ENCODE data around the gene SERPINI2. TPM values are rescaled to one million over a fixed set of nuclear protein-coding genes. Genes with fewer than 3 reads are reported as not detected.

Gene SERPINI2, protein sequence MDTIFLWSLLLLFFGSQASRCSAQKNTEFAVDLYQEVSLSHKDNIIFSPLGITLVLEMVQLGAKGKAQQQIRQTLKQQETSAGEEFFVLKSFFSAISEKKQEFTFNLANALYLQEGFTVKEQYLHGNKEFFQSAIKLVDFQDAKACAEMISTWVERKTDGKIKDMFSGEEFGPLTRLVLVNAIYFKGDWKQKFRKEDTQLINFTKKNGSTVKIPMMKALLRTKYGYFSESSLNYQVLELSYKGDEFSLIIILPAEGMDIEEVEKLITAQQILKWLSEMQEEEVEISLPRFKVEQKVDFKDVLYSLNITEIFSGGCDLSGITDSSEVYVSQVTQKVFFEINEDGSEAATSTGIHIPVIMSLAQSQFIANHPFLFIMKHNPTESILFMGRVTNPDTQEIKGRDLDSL
- 100 to 1,000 TPM in 1 of 3 donors, under 1 TPM in 2; 0.31 to 364 (median 0.90) TPM for polyA plus RNA-seq

DNA sequence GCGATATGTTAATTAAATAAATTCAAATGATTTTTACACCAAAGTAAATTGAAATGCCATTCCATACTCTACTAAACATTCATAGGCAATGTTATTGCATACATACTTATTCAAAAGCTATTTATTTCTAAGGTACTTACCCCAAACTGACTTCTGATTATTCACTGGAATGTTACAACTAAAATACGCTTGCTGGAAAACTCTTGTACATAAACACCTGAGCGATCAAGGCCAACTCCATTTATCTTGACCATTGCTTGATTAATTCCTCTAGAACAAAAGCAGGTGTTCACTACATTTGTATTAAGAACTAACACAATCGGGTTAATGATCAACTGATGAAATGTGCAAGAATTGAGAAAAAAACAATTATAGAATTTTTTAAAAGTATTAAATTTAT lies at the start of gene SERPINI2:
SERPINI2 (minus strand) TSS at position 180 of the 400 bp plus-strand sequence. CDS start 2,208 bp downstream, outside the sequence.
- no peak within 1 kb of the TSS for H3K27ac ChIP-seq (ENCODE audit: low read depth, low read length)
- 24 to 78% (median 75%) methylated on average over 4 of the region's 4 CpGs for WGBS, 3 donors

DNA sequence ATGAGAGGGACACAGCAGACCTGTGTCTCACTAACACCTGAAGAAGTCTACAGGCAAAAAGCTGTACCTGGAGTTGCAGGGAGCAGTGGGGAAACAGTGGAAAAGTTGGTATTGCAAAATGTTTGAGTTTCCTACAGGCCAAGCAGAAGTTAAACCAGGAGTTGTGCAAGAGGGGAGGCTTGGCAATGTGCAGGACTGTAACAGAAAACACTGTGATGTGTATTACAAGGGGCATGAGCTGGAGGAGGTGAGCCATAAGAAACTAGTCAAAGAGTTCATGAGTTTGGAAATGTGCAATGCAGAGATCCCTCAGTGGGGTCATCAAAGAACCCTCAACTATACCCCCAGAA lies 47.1 kb upstream of the SERPINI2 start:
- no peak overlapping the region for H3K27ac ChIP-seq (ENCODE audit: low read depth, low read length)

DNA sequence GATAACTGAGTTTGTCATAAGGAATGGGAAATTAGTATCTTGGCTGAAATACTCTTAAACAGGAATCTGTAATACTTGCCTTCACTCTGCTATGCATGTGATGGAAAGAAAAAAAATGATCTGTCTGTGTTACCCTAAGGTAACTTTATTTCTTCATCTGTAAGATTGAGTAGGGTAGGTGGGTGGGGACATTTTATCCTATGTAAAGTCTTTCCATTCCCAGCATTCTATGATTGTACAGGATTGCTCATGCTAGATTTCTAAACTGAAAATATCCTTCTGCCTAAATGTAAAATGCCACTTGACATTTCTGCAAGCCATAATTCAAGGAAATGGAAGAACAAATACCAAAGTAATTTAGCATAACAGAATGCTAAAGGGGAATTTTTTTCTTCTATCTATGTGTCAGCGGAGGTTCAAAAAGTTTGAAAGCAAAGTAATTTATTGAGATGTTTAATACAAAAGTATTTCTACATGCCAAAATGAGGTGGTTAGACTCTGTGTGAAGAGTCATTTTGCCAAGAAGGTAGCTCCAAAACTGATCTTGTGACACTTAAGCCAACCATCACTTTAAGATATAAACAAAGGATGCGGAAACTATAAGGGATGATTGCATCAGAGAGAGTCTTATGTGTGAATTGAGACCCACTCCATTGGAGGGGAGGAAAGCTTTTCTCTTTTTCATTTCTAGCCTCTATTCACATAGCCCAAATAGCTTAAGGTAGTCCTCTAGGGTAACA lies 46.6 kb upstream of the SERPINI2 start:
- 73 to 94% (median 77%) methylated on average over 2 of the region's 2 CpGs for WGBS, 3 donors
- no peak overlapping the region for H3K27ac ChIP-seq (ENCODE audit: low read depth, low read length)

DNA sequence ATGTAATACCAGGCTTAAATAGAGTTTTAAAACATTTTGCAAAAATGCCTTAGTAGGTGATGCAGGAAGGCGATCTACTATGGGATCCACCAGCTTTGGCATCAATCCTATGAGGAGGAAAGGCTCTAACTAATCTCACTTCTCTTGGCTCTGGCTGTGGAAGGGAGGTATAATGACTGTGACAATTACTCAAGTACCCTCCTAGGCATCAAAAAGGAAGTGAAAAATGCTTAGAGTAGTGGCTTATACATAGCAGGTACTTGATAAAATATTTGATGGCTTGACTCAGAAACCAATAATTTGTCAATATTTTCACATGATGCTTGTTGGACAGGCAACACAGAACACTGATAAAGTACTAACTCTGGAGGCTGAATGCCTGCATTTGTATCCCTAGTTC lies 34.1 kb upstream of the SERPINI2 start:
- WGBS, 3 donors, result 91 to 97% (median 94%) methylated on average over 1 of the region's 1 CpG
- H3K27ac ChIP-seq (ENCODE audit: low read depth, low read length), result no peak overlapping the region

DNA sequence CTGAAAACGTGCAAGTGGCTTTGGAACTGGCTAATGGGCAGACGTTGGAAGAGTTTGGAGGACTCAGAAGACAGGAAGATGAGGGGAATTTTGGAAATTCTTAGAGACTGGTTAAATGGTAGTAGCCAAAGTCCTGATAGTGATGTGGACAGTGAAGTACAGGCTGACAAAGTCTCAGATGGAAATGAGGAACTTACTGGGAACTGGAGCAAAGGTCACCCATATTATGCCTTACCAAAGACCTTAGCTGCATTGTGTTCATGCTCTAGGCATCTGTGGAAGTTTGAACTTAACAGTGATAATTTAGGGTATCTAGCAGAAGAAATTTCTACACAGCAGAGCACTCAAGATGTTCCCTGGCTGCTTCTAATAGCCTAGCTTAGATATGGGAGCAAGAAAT lies 28.6 kb upstream of the SERPINI2 start:
- 75 to 85% (median 83%) methylated on average over 2 of the region's 2 CpGs for WGBS, 3 donors
- no peak overlapping the region for H3K27ac ChIP-seq (ENCODE audit: low read depth, low read length)

DNA sequence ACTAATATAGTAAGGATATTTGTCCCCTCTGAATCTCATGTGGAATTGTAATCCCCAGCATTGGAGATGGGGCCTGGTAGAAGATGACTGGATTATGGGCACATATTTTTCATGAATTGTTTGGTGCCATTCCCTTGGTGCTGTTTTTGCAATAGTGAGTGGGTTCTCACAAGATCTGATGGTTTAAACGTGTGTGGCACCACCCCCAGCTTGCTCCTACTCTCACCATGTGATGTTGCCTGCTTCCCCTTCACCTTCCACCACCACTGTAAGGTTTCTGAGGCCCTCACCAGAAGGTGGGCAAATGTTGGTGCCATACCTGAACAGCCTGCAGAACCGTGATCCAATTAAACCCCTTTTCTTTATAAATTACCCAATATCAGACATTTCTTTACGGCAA lies 28.1 kb upstream of the SERPINI2 start:
- no peak overlapping the region for H3K27ac ChIP-seq (ENCODE audit: low read depth, low read length)
- WGBS, 3 donors, result 74 to 91% (median 80%) methylated on average over 3 of the region's 3 CpGs

DNA sequence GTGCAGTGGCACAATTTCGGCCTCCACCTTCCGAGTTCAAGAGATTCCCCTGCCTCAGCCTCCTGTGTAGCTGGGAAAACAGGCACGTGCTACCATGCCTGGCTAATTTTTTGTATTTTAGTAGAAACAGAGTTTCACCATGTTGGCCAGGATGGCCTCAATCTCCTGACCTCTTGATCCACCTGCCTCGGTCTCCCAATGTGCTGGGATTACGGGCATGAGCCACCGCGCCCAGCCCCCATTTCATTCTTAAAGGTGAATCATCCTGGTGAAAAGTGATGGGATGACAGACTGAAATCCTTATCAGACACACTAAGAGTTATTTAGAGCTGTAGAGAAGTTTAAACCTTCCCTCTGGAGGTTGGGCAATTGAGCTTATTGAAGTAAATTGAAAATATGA lies 24.1 kb upstream of the SERPINI2 start:
- 96 to 98% (median 97%) methylated on average over 7 of the region's 7 CpGs for WGBS, 3 donors
- H3K27ac ChIP-seq (ENCODE audit: low read depth, low read length), result no peak overlapping the region

DNA sequence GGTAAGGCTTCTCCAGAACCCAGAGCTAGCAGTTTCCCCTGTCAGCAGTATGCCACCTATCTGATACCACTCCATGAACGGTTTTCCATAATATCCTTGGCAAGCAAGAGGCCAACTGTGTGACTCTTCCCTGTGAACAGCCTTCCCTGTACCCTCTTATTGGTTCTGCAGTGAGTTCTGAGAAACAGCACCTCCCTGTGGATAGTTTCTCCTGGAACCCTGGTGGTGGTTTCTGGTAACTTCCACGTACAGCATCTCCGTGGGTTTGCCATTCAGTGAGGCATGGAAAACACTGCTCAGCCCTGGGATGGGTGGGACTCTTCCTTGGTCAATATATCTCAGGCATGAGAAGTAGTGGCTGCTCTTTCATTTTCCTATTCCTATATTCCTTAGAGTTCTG lies 19.4 kb upstream of the SERPINI2 start:
- WGBS, 3 donors, result 39 to 81% (median 75%) methylated on average over 3 of the region's 3 CpGs
- H3K27ac ChIP-seq (ENCODE audit: low read depth, low read length), result no peak overlapping the region

DNA sequence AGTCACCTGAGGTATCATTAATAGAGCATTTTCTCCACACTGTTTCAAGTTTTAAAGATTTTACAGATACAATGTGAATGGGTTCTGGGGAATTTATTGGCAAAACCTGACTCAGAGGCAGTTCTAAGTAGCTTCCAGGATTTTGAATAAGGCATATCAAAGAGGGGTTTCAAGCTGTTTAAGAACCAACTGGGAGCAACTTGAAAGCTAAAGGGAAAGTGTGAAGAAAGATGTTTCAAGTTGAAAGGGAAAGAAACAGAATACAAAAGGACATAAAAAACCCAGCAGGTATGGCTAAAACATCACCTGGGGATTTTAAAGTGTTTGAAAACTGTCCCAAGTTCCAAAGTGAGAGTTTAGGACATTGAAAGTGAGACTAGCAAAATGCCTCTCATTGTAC lies 17.8 kb upstream of the SERPINI2 start:
- H3K27ac ChIP-seq (ENCODE audit: low read depth, low read length), result no peak overlapping the region

DNA sequence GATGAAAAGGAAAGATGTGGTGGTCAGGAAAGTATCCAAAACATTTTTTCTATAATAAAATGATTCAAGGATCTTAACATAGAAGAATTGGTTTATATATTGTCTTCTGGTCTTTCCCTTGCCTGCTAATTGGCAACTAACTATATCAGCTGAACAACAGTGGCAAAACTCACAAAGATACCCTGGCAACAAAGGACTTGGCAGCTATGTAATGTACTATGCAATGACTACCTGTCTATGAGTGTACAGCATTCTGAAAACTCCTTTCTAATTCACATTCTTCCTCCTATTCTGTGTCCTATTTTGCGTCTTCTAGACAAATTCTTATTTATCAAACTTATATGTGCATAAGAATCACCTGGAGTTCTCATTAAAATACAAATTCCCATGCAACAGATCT lies 15.7 kb upstream of the SERPINI2 start:
- 78 to 83% (median 79%) methylated on average over 1 of the region's 1 CpG for WGBS, 3 donors
- no peak overlapping the region for H3K27ac ChIP-seq (ENCODE audit: low read depth, low read length)

DNA sequence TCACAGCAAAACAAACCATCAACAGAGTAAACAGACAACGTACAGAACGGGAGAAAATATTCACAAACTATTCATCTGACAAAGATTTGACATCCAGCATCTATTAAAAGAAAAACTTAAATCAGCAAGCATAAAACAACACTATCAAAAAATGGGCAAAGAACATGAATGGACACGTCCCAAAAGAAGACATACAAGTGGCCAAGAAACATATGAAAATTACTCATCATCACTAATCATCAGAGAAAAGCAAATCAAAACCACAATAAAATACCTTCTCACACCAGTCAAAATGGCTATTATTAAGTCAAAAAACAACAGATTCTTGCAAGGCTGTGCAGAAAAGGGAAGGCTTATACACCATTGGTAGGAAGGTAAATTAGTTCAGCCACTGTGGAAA lies 13.7 kb upstream of the SERPINI2 start:
- no peak overlapping the region for H3K27ac ChIP-seq (ENCODE audit: low read depth, low read length)
- 65 to 78% (median 70%) methylated on average over 3 of the region's 3 CpGs for WGBS, 3 donors

DNA sequence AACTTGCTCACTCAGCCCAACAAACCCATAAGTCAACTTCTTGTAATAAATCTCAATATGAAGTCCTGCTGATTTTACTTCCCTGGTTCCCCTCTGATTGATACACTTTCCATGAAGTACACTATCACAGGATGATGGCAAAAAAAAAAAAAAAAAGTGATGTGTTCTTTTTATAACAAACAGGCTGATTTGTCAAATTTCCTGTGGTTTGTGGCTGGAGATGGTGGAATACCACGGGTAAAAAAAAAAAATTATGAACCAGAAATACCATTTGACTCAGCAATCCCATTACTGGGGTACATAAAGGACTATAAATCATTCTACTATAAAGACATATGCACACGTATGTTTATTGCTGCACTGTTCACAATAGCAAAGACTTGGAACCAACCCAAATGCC lies 10.7 kb upstream of the SERPINI2 start:
- H3K27ac ChIP-seq (ENCODE audit: low read depth, low read length), result no peak overlapping the region
- WGBS, 3 donors, result 43 to 86% (median 48%) methylated on average over 2 of the region's 2 CpGs

DNA sequence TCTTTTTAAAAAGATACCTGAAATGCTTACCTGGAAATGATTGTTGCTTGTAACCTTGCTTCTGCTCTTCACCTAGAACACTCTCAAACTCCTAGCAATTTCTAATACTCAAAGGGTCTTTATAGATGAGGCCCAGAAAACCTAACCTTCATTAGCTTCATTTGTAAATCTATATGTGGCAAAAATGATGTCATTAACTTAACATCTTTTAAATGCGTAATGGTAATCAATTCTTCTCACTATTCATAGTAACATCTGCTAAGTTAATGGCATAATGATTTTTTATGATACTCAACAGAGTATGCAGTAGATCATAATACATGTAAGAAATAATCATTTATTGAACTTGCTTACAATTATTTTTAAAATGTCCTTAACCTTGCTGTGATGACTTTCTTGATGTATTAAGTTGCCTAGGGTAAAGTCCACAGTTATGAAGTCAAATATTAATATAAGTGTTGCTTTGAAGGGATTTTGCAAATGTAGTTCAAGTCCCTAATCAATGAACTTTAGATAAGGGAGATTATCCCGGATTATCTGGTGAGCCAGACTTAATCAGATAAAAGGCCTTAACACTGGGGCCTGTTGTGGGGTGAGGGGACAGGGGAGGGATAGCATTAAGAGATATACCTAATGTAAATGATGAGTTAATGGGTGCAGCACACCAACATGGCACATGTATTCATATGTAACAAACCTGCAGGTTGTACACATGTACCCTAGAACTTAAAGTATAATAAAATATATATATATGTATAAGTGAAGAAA lies 10.1 kb upstream of the SERPINI2 start:
- WGBS, 3 donors, result 61 to 92% (median 86%) methylated on average over 2 of the region's 2 CpGs
- H3K27ac ChIP-seq (ENCODE audit: low read depth, low read length), result no peak overlapping the region

DNA sequence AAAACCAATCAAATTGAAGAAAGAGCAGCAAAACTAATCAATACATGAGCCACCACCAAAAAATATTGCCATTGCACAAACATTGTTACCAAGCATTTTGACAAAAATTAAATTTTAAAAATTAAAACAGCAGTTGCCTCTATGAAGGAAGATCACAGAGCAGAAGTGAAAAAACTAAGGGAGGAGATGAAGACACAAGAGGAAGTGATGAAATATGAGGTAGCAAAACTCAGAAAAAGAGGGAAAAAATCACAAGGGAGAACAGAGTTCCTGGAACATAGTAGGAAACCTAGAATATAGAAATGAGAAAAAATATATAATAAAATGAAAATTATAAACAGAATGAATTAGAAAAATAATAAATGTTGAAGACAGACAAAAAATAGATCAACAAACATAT lies 7.3 kb upstream of the SERPINI2 start:
- no peak overlapping the region for H3K27ac ChIP-seq (ENCODE audit: low read depth, low read length)

DNA sequence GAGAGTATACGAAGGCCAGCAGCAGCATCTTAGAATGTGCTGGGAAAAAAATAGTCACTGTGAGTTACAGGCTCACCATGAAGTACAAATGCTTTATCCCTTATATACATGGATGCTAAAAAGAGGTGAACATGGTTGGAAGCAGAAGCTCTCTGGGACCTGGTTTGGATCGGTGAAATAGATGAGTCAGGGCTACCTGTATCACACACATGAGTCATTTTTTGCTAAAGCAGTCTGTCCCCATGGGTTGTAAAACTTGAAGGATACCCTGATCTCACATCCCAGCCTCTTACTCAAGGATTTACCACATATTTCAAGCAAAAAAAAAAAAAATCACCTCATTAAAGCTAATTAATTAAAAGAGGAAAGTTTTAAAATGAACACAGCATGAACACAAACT lies 6.9 kb upstream of the SERPINI2 start:
- 79 to 97% (median 89%) methylated on average over 2 of the region's 2 CpGs for WGBS, 3 donors
- no peak overlapping the region for H3K27ac ChIP-seq (ENCODE audit: low read depth, low read length)

DNA sequence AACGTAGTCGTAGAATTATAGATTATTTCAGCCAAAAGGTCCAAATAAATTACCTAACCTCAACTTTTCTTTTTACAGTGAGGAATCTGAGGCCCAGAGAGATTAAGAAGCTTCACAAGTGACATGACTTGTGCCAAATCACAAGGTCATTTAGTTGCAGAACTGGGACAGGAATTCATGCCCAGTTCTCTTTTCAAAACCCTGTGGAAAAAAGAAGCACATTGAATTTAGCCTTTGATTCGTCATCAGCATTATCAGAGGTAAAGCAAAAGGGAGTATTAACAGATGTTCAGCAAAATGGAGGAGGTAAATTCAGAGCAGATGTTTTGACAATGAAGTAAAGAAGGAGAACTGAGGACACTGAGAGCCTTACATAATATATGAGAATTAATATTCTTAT lies 4.5 kb downstream of the SERPINI2 start:
- WGBS, 3 donors, result 26 to 64% (median 51%) methylated on average over 3 of the region's 3 CpGs
- no peak overlapping the region for H3K27ac ChIP-seq (ENCODE audit: low read depth, low read length)

DNA sequence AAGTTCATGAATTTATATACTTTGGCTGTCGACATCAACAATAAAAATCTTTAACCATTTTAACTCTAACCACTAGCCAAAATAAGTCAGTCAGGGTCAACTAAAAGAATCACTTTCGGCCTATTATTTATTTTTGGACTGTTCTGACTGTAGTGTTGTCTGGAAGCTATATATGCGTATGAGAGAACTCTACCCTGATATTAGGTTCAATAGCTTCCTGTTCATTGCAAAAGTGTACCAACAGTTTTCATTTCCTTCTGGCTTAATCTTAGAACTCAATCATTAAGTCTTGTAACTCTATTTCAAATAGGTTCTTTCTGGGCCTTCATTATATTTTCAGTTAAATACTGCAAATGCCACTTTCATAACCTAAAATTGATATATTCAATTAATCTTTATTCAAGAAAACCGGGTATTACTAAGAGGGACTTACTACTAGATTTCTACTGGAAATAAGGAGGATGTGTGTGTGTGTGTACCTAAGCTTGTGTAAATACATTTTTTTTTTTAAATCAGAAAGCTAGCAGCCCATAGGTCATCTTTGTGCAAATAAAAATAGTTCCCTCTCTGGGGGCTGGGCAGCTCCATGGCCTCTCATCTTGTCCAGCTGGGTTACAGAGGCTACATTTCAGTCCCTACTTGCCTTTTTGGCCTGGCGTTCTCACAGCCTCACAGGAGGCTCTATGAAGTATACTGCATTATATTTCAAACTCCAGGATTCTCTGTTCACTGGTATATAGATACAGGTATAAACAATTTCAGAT lies 5.8 kb downstream of the SERPINI2 start:
- 42 to 85% (median 79%) methylated on average over 5 of the region's 5 CpGs for WGBS, 3 donors
- H3K27ac ChIP-seq (ENCODE audit: low read depth, low read length), result no peak overlapping the region

DNA sequence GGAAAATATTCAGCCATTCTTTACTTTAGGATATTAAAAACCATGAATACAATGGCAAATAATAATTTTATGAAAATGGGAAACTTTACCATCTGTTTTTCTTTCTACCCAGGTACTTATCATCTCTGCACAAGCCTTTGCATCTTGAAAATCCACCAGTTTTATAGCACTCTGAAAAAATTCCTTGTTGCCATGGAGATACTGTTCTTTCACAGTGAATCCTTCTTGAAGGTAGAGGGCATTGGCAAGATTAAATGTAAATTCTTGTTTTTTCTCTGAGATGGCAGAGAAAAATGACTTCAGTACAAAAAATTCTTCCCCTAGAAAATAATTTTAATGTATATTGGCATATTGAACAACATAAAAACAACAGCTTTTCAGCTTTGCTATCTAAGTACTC lies 6.9 kb downstream of the SERPINI2 start:
- no peak overlapping the region for H3K27ac ChIP-seq (ENCODE audit: low read depth, low read length)
